PC-3 (cell line): ENCODE measurements around the gene SPRN. TPM values are rescaled to one million over a fixed set of nuclear protein-coding genes. Genes with fewer than 3 reads are reported as not detected.
A peak's percentile ranks its signal among the peaks of the same experiment; 100 is the strongest.

Source experiments
- ATAC-seq: fragments of 200-7000 bp; cut with Tn5 transposase; 2 replicates; pipeline ENCODE4 v1.9.1; 2020; ENCODE audit warnings: mild to moderate bottlenecking, moderate library complexity
- BruUV-seq: library from RNA; stranded (reverse); fragments of 400-500 nt; replicated peaks from 2 replicates; lab custom pipeline; 2021; lab: Mats Ljungman, UMichigan
- CTCF ChIA-PET: fragments of 300-600 bp; sonication (Branson Sonifier 250); formaldehyde crosslinking; loops from one replicate; lab custom pipeline; 2022; ENCODE audit warnings: antibody characterized with exemption; lab: Charles Lee
- POLR2A ChIA-PET: fragments of 300-600 bp; sonication (Branson Sonifier 250); formaldehyde crosslinking; loops from one replicate; lab custom pipeline; 2022; ENCODE audit warnings: antibody characterized with exemption; ENCODE audit not compliant: unreplicated experiment; lab: Charles Lee
- DNase-seq: peaks from one replicate; pipeline ENCODE4 v3.0.0-alpha.2; 2015
- H2AFZ ChIP-seq: fragments of 300-600 bp; sonication (generic); 2 replicates; pipeline ENCODE4 v1.6.0; 2016; ENCODE audit warnings: antibody characterized with exemption, low read length
- H3F3A ChIP-seq: fragments of 300-600 bp; sonication (generic); one replicate; pipeline ENCODE4 v1.6.0; 2017; ENCODE audit warnings: antibody characterized with exemption, low read length, control low read depth, mild to moderate bottlenecking; ENCODE audit not compliant: unreplicated experiment
- H3K27ac ChIP-seq: fragments of 300-600 bp; sonication (generic); 2 replicates; pipeline ENCODE4 v1.5.1; 2016; ENCODE audit warnings: mild to moderate bottlenecking, low read length
- H3K27me3 ChIP-seq: fragments of 300-600 bp; sonication (generic); 2 replicates; pipeline ENCODE4 v1.6.1; 2016; ENCODE audit warnings: low read length, mixed read lengths
- H3K36me3 ChIP-seq: fragments of 300-600 bp; sonication (generic); 2 replicates; pipeline ENCODE4 v1.6.1; 2016; ENCODE audit warnings: low read depth, mixed run types, low read length, mixed read lengths
- H3K4me1 ChIP-seq: fragments of 300-600 bp; sonication (generic); 2 replicates; pipeline ENCODE4 v1.5.1; 2016; ENCODE audit warnings: low read length; ENCODE audit not compliant: insufficient read depth
- H3K4me2 ChIP-seq: fragments of 300-600 bp; sonication (generic); 2 replicates; pipeline ENCODE4 v1.6.0; 2016; ENCODE audit warnings: low read length
- H3K4me3 ChIP-seq: fragments of 300-600 bp; sonication (generic); 2 replicates; pipeline ENCODE4 v1.5.1; 2016; ENCODE audit warnings: mild to moderate bottlenecking, low read length, mixed read lengths
- H3K79me2 ChIP-seq: fragments of 300-600 bp; sonication (generic); 2 replicates; pipeline ENCODE4 v1.6.1; 2017; ENCODE audit warnings: low read length, mixed read lengths
- H3K9ac ChIP-seq: fragments of 300-600 bp; sonication (generic); 2 replicates; pipeline ENCODE4 v1.6.0; 2016; ENCODE audit warnings: mild to moderate bottlenecking, low read length
- H3K9me2 ChIP-seq: fragments of 300-600 bp; sonication (generic); replicated peaks from 2 replicates; pipeline ENCODE4 v1.6.1; 2016; ENCODE audit warnings: mixed run types, low read length, mixed read lengths
- H3K9me3 ChIP-seq: fragments of 300-600 bp; sonication (generic); 2 replicates; pipeline ENCODE4 v1.6.1; 2016; ENCODE audit warnings: low read length, mixed read lengths
- H4K20me1 ChIP-seq: fragments of 300-600 bp; sonication (generic); 2 replicates; pipeline ENCODE4 v1.6.1; 2016; ENCODE audit warnings: low read length, mixed read lengths
- CTCF ChIP-seq: fragments of 300-600 bp; sonication (generic); conservative IDR thresholded peaks from 2 replicates; pipeline ENCODE4 v1.5.1; 2017; ENCODE audit warnings: antibody characterized with exemption, low read depth, mild to moderate bottlenecking, low read length
- EZH2 ChIP-seq: fragments of 300-600 bp; sonication (generic); IDR thresholded peaks from one replicate; pipeline ENCODE4 v1.6.1; 2017; ENCODE audit warnings: antibody characterized with exemption, mild to moderate bottlenecking, low read length; ENCODE audit not compliant: unreplicated experiment
- EZH2phosphoT487 ChIP-seq: fragments of 300-600 bp; sonication (generic); IDR thresholded peaks from 2 replicates; pipeline ENCODE4 v1.6.1; 2018; ENCODE audit warnings: mild to moderate bottlenecking, antibody characterized with exemption, low read length, borderline replicate concordance
- intact Hi-C: fragments of 100-400 bp; cut with micrococcal nuclease; formaldehyde crosslinking; loops from 2 replicates; pipeline ENCODE4 v1.9.0; 2023
- total RNA-seq: library from RNA; depleted of rRNA; stranded (reverse); fragments of >200 nt; gene quantifications from 2 replicates; pipeline ENCODE4 v1.2.3, GENCODE V29; 2014

Gene SPRN
- total RNA-seq, 1 experiment from 2014 or later: not detected

DNA sequence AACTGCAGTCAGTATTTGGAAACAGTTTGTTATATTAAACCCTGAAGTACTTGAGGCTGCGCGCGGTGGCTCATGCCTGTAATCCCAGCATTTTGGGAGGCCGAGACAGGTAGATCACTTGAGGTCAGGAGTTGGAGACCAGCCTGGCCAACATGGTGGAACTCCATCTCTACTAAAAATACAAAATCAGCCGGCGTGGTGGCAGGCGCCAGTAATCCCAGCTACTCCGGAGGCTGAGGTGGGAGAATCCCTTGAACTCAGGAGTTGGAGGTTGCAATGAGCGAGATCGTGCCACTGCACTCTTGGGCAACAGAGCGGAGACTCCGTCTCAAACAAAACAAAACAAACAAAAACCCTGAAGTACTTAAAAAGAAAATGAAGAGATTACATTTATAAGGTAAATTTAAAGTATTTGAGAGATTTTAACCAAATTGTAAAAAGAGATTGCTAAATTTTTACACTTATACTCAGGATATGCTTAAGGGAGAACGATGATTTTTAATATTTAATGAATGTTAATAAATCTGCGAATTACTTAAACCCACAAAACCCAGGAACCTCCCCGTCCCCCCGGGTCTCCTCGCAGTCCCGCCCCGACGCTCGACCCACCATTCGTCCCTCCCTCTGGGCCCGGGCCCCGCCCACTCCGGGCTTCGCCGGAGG, 30.9 kb downstream of the SPRN start:
- H3K9ac ChIP-seq: peak overlapping the region; percentile 100; the same call in 1 of the 2 replicates
- no peak overlapping the region for H3K27ac ChIP-seq
- no peaks in the 10 kb centered on the region for H3K9me2 ChIP-seq
- TSS peak; percentile 35 for BruUV-seq
- no peak for TF ChIP-seq EZH2phosphoT487
- no peak for TF ChIP-seq CTCF
- TF ChIP-seq EZH2: no peak
- peak overlapping the region; percentile 78 for H2AFZ ChIP-seq
- H3K4me3 ChIP-seq: peak overlapping the region; percentile 96
- H4K20me1 ChIP-seq: no peaks in the 10 kb centered on the region
- DNase-seq (no peak), ATAC-seq (no peak)
- ChIA-PET CTCF (no interaction called here), POLR2A (no interaction called here)
- peaks cover 30% of the 10 kb centered on the region for H3K79me2 ChIP-seq
- H3K36me3 ChIP-seq: peaks cover 9% of the 10 kb centered on the region
- no peaks in the 10 kb centered on the region for H3K27me3 ChIP-seq
- peak overlapping the region; percentile 100 for H3K4me2 ChIP-seq
- H3K9me3 ChIP-seq: no peaks in the 10 kb centered on the region
- H3F3A ChIP-seq: no peaks in the 10 kb centered on the region
- intact Hi-C loops: no loop called here
- peaks cover 25% of the 10 kb centered on the region for H3K4me1 ChIP-seq

GRCh38 chr10:133391761-133392518, 32.5 kb downstream of the SPRN start:
- no TSS peak for BruUV-seq
- H3K4me2 ChIP-seq: no peak overlapping the region
- H3K79me2 ChIP-seq: peaks cover 25% of the 10 kb centered on the region
- H3K27me3 ChIP-seq: no peaks in the 10 kb centered on the region
- peaks cover 16% of the 10 kb centered on the region for H3K4me1 ChIP-seq
- no peaks in the 10 kb centered on the region for H3K9me3 ChIP-seq
- no peak overlapping the region for H3K4me3 ChIP-seq
- H3K9ac ChIP-seq: no peak overlapping the region
- ChIA-PET CTCF (no interaction called here), POLR2A (no interaction called here)
- intact Hi-C loops: no loop called here
- DNase-seq (no peak), ATAC-seq (no peak)
- peaks cover 6% of the 10 kb centered on the region; the same call in 1 of the 2 replicates for H3K36me3 ChIP-seq
- H2AFZ ChIP-seq: no peak overlapping the region
- no peaks in the 10 kb centered on the region for H3K9me2 ChIP-seq
- TF ChIP-seq EZH2 (no peak), CTCF (no peak), EZH2phosphoT487 (no peak)
- H3K27ac ChIP-seq: no peak overlapping the region
- H4K20me1 ChIP-seq: no peaks in the 10 kb centered on the region
- H3F3A ChIP-seq: no peaks in the 10 kb centered on the region

DNA sequence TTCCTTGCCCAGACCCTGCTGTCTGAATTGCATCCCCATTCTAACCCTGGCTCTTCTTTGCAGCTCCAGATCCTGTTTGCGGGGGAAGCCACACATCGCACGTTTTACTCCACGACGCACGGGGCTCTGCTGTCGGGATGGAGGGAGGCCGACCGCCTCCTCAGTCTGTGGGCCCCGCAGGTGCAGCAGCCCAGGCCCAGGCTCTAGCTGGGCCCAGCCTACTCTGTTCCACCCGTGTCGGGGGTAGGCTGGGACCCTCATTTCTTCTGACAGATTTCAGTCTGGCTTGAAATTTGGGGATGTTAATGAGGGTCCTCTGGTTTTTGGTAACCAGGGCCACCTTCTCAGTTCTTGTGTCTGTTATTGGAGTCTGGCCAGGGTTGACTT, 33.2 kb downstream of the SPRN start:
- Histone ChIP-seq H3K4me2 (no peak overlapping the region), H3K9me3 (no peaks in the 10 kb centered on the region), H3F3A (no peaks in the 10 kb centered on the region), H3K36me3 (peaks cover 4% of the 10 kb centered on the region; the same call in 1 of the 2 replicates), H2AFZ (no peak overlapping the region), H3K4me1 (peaks cover 15% of the 10 kb centered on the region), H3K4me3 (no peak overlapping the region), H3K9ac (no peak overlapping the region), H3K79me2 (peaks cover 22% of the 10 kb centered on the region), H3K27me3 (no peaks in the 10 kb centered on the region), H3K9me2 (no peaks in the 10 kb centered on the region), H3K27ac (no peak overlapping the region), H4K20me1 (no peaks in the 10 kb centered on the region)
- CTCF ChIA-PET: no interaction called here
- BruUV-seq: no TSS peak
- ATAC-seq: no peak
- POLR2A ChIA-PET: interaction anchor here (0.5 kb wide), 1 partner anchor 15 kb away, joined by 5 read pairs; no protein-coding TSS in a partner anchor
- intact Hi-C loops: no loop called here
- DNase-seq: no peak
- no peak for TF ChIP-seq EZH2phosphoT487
- TF ChIP-seq EZH2: no peak
- TF ChIP-seq CTCF: no peak
